Adipocyte (in vitro differentiated cells): ENCODE data around the gene DDX49.

ENCODE experiments used
- DNase-seq: peaks from one replicate; pipeline ENCODE4 v3.0.0-alpha.2; 2015; ENCODE audit warnings: low read depth
- H3K27me3 ChIP-seq: replicated peaks from 2 replicates; pipeline ENCODE4 v1.7.0; 2013; ENCODE audit warnings: mild to moderate bottlenecking, low read length, moderate library complexity; ENCODE audit not compliant: control insufficient read depth, insufficient read depth
- H3K36me3 ChIP-seq: 2 replicates; pipeline ENCODE4 v1.7.0; 2013; ENCODE audit warnings: low read length, mild to moderate bottlenecking, moderate library complexity; ENCODE audit not compliant: control insufficient read depth, insufficient read depth, severe bottlenecking
- H3K4me1 ChIP-seq: 2 replicates; pipeline ENCODE4 v1.7.0; 2013; ENCODE audit warnings: mild to moderate bottlenecking, low read length, moderate library complexity; ENCODE audit not compliant: control insufficient read depth, insufficient read depth
- H3K4me3 ChIP-seq: 2 replicates; pipeline ENCODE4 v1.7.0; 2013; ENCODE audit warnings: mild to moderate bottlenecking, low read length, moderate library complexity
- H3K9ac ChIP-seq: 2 replicates; pipeline ENCODE4 v1.7.0; 2013; ENCODE audit warnings: mild to moderate bottlenecking, low read length, moderate library complexity
- H3K9me3 ChIP-seq: 2 replicates; pipeline ENCODE4 v1.7.0; 2013; ENCODE audit warnings: mild to moderate bottlenecking, low read length, moderate library complexity; ENCODE audit not compliant: control insufficient read depth

Gene DDX49

GRCh38 chr19:18972301-18972811 is 52.8 kb downstream of the DDX49 start:
- peak overlapping the region; percentile 37 for H3K4me3 ChIP-seq
- H3K9me3 ChIP-seq = no peaks in the 10 kb centered on the region
- H3K27me3 ChIP-seq = no peaks in the 10 kb centered on the region
- H3K9ac ChIP-seq = peak overlapping the region; percentile 54
- DNase-seq = peak; percentile 87
- H3K36me3 ChIP-seq = no peaks in the 10 kb centered on the region
- peaks cover 33% of the 10 kb centered on the region for H3K4me1 ChIP-seq

- H3K9me3 ChIP-seq = no peaks in the 10 kb centered on the region
- H3K4me1 ChIP-seq = peaks cover 29% of the 10 kb centered on the region
- H3K27me3 ChIP-seq = no peaks in the 10 kb centered on the region
- H3K4me3 ChIP-seq = no peak overlapping the region
- H3K9ac ChIP-seq = no peak overlapping the region
- no peaks in the 10 kb centered on the region for H3K36me3 ChIP-seq
- DNase-seq = no peak
These were observed 53.3 kb downstream of the DDX49 start for GRCh38 chr19:18972851-18973250.

- Histone ChIP-seq H3K9me3 (no peaks in the 10 kb centered on the region), H3K9ac (no peak overlapping the region), H3K4me1 (peaks cover 19% of the 10 kb centered on the region), H3K27me3 (no peaks in the 10 kb centered on the region), H3K4me3 (no peak overlapping the region), H3K36me3 (no peaks in the 10 kb centered on the region)
- no peak for DNase-seq
These were observed 55.5 kb downstream of the DDX49 start for GRCh38 chr19:18975011-18975410.

GRCh38 chr19:18975869-18976268 is 56.4 kb downstream of the DDX49 start:
- DNase-seq = peak; percentile 47
- Histone ChIP-seq H3K36me3 (no peaks in the 10 kb centered on the region), H3K9me3 (no peaks in the 10 kb centered on the region)

More at GRCh38 chr19:18975869-18976268, 56.4 kb downstream of the DDX49 start:
- no peak overlapping the region for H3K4me3 ChIP-seq
- H3K4me1 ChIP-seq = peaks cover 15% of the 10 kb centered on the region
- no peak overlapping the region for H3K9ac ChIP-seq
- H3K27me3 ChIP-seq = no peaks in the 10 kb centered on the region
